Effector memory CD4-positive, alpha-beta T cell (primary cell): ENCODE data around the gene LTV1.

Experiments
- DNase-seq, 3 donors: peaks; one replicate each; pipeline ENCODE4 v3.0.0-alpha.2; 2020
- H3K27ac ChIP-seq: 2 replicates; pipeline ENCODE4 v1.7.0; 2013; ENCODE audit warnings: mild to moderate bottlenecking, low read length, moderate library complexity; ENCODE audit not compliant: insufficient read depth, poor library complexity, severe bottlenecking
- H3K27me3 ChIP-seq: replicated peaks from 2 replicates; pipeline ENCODE4 v1.7.0; 2013; ENCODE audit warnings: mild to moderate bottlenecking, low read length; ENCODE audit not compliant: insufficient read depth, control insufficient read depth, poor library complexity, severe bottlenecking
- H3K36me3 ChIP-seq: 2 replicates; pipeline ENCODE4 v1.7.0; 2013; ENCODE audit warnings: mild to moderate bottlenecking, low read length, moderate library complexity; ENCODE audit not compliant: control insufficient read depth, insufficient read depth
- H3K4me1 ChIP-seq: 2 replicates; pipeline ENCODE4 v1.7.0; 2013; ENCODE audit warnings: low read length, mild to moderate bottlenecking; ENCODE audit not compliant: control insufficient read depth, insufficient read depth, poor library complexity, severe bottlenecking
- H3K4me3 ChIP-seq: 2 replicates; pipeline ENCODE4 v1.7.0; 2013; ENCODE audit warnings: low read length, low read depth, mild to moderate bottlenecking; ENCODE audit not compliant: insufficient read depth, poor library complexity, severe bottlenecking
- H3K9me3 ChIP-seq: 2 replicates; pipeline ENCODE4 v1.7.0; 2013; ENCODE audit warnings: mild to moderate bottlenecking, low read length, moderate library complexity; ENCODE audit not compliant: control insufficient read depth

Gene LTV1

DNA sequence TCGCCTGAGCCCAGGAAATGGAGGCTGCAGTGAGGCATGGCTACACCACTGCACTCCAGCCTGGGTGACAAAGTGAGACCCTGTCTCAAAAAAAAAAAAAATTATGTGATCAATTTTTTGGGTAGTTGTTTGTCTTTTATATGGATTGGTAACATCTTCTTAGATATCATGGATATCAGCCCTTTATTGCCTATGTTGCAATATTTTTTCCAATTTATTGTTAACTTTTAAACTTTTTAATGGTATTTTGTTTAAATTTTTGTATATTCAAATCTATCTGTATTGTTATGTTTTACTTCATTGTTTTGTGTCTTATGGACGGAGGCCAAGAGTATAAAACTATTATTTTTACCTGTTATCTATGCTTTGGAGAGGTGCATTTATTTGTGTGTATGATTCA, 32.4 kb upstream of the LTV1 start:
- H3K36me3 ChIP-seq: no peaks in the 10 kb centered on the region
- H3K4me3 ChIP-seq: no peak overlapping the region
- H3K9me3 ChIP-seq: no peaks in the 10 kb centered on the region
- no peak for DNase-seq
- H3K27me3 ChIP-seq: no peaks in the 10 kb centered on the region
- no peaks in the 10 kb centered on the region for H3K4me1 ChIP-seq
- H3K27ac ChIP-seq: no peak overlapping the region

DNA sequence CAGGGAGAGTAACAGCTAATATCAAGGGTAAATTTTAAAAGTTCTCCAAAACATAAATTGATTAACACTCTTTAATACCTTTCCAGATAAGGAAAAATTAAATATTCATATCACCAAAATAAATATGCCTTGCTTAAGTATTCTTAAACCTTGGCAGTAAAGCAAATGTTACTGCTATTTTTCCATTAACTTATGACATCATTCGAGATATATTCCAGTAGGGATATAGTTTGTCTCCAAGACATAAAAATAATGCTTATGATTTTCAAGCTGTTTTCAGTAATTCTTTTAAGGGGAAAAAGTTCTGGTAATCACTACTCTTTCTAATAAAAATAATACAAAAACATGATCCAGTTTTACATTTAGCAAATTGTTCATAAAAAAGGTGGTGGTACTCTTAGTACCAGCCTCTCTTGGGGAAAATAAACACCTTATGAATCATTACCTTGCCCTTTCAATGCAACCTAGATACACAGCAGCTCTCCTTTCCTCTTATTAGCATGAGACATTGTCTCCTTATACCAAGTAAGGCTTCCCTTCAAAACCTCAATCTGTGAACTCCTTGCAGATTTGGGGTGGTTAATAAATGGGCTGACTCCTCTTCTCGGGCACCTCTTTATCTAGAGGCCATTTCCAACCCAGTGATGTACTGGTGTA, 31.5 kb upstream of the LTV1 start:
- Histone ChIP-seq H3K27ac (no peak overlapping the region), H3K9me3 (no peaks in the 10 kb centered on the region), H3K4me3 (no peak overlapping the region), H3K4me1 (no peaks in the 10 kb centered on the region), H3K27me3 (no peaks in the 10 kb centered on the region), H3K36me3 (no peaks in the 10 kb centered on the region)
- DNase-seq: no peak

DNA sequence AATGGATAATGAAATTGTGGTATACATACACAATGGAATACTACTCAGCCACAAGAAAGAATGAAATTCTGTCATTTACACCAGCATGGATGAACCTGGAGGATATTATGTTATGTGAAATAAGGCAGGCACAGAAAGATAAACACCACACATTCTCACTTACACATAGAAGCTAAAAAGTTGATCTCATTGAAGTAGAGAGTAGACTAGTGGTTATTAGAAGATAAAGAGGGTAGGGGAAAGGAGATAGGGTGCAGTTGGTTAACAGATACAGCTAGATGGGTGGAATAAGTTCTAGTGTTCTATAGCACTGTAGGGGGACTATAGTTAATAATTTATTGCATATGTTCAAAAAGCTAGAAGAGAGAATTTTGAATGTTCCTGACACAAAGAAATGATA, 25.5 kb upstream of the LTV1 start:
- no peaks in the 10 kb centered on the region for H3K9me3 ChIP-seq
- H3K27me3 ChIP-seq: no peaks in the 10 kb centered on the region
- DNase-seq: no peak
- no peaks in the 10 kb centered on the region for H3K36me3 ChIP-seq
- no peaks in the 10 kb centered on the region for H3K4me1 ChIP-seq
- no peak overlapping the region for H3K4me3 ChIP-seq
- H3K27ac ChIP-seq: no peak overlapping the region

DNA sequence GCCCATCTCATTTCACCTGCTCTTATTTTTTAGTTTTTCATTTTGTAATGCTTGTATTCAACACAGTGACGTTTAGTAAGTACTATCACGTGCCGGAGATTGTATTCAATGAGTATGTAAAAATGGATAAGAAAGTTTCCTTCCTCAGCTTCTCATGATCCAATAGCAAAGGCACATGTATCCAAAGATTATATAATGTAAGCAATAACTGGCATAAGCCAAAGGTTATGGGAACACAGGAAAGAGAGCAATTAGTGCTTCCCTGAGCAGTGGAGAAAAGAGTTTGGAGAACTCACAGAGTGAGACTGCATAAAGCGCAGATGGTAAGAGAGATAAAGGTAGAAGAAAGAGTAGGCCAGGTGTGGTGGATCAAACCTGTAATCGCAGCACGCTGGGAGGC, 21.8 kb upstream of the LTV1 start:
- Histone ChIP-seq H3K4me3 (no peak overlapping the region), H3K4me1 (no peaks in the 10 kb centered on the region), H3K9me3 (no peaks in the 10 kb centered on the region), H3K27me3 (no peaks in the 10 kb centered on the region), H3K27ac (no peak overlapping the region), H3K36me3 (peaks cover 3% of the 10 kb centered on the region)
- no peak for DNase-seq

DNA sequence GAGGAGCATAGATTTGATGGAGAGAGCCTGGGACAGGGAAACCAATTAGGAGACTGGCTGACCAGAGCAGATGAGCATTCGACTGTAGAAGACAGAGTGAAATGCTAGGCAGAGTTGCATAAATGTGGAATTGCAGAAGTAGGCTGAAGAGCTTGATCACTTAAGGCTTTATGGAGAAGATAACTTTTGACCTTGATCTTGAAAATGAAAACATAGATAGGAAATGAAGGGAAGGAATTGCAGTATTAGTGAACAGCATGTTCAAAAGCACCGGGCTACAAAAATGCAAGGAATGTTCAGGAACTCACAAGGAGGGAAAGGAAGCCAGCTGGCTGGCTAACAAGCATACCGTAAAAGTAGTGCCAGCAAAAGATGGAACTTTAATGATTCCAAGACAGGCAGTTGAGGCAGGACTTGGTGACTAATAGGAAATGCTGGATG, 20.5 kb upstream of the LTV1 start:
- no peak for DNase-seq
- no peaks in the 10 kb centered on the region for H3K4me1 ChIP-seq
- no peak overlapping the region for H3K27ac ChIP-seq
- H3K4me3 ChIP-seq: no peak overlapping the region
- no peaks in the 10 kb centered on the region for H3K27me3 ChIP-seq
- H3K9me3 ChIP-seq: no peaks in the 10 kb centered on the region
- H3K36me3 ChIP-seq: peaks cover 4% of the 10 kb centered on the region

DNA sequence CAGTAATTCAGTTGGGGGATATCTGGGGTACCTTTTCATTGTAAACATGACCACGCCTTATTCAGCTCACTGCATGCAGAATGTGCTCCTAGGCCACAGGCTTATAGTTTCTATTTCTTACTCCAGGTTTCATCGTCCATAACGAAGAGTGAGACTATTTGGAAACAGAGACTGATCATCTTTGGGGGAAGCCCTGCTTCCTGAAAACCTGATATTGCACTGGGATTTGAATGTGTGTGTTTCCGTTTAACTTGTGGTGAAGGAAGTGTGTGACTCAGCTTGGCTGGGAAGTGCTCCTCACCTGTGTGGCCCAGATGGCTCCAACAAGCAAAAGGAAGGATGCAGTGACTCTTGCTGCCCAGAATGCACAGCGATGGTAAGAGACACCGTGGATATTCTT, 19.6 kb upstream of the LTV1 start:
- H3K27me3 ChIP-seq: no peaks in the 10 kb centered on the region
- H3K9me3 ChIP-seq: no peaks in the 10 kb centered on the region
- no peak for DNase-seq
- H3K36me3 ChIP-seq: peaks cover 4% of the 10 kb centered on the region
- no peak overlapping the region for H3K27ac ChIP-seq
- no peaks in the 10 kb centered on the region for H3K4me1 ChIP-seq
- H3K4me3 ChIP-seq: no peak overlapping the region

DNA sequence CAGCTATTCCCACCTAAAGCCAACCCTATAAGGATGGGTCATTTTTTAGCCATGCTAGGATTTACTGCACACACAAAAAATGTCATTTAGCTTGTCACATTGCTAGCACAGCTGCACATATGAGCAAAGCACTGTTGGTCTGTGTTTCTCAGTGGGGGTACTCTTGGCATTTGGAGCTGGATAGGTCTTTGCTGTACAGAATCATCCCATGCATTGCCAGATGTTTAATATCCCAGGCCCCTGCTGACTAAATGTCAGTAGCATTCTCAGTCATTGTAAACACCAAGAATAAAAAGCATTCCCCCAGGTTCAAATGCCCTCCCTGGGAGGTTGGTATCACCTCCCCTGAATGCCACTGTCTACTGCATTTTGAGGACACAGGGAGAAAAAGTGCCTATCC, 14.6 kb upstream of the LTV1 start:
- Histone ChIP-seq H3K4me1 (no peaks in the 10 kb centered on the region), H3K27ac (no peak overlapping the region), H3K9me3 (no peaks in the 10 kb centered on the region), H3K4me3 (no peak overlapping the region), H3K36me3 (peaks cover 4% of the 10 kb centered on the region), H3K27me3 (no peaks in the 10 kb centered on the region)
- DNase-seq: no peak

DNA sequence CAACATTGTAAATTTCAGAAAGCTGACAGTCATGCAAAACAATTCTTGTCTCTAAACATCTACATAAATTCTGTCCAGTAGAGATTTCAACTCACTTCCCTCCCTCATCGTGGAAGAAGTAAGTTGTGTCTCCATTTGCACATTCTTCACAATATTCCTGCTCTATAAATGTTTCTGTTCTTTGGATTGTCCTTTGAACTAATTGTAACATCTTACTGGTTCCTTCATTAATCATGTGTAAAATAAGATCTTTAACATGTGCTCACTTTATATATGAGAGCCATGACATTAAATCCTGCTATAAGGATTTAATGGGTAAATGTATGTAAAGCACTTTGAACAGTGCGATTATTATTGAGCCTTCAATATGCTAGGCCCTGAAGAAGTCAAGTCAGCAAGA, 7.0 kb upstream of the LTV1 start:
- Histone ChIP-seq H3K4me3 (no peak overlapping the region), H3K36me3 (no peaks in the 10 kb centered on the region), H3K4me1 (no peaks in the 10 kb centered on the region), H3K27me3 (no peaks in the 10 kb centered on the region), H3K9me3 (no peaks in the 10 kb centered on the region), H3K27ac (no peak overlapping the region)
- no peak for DNase-seq

DNA sequence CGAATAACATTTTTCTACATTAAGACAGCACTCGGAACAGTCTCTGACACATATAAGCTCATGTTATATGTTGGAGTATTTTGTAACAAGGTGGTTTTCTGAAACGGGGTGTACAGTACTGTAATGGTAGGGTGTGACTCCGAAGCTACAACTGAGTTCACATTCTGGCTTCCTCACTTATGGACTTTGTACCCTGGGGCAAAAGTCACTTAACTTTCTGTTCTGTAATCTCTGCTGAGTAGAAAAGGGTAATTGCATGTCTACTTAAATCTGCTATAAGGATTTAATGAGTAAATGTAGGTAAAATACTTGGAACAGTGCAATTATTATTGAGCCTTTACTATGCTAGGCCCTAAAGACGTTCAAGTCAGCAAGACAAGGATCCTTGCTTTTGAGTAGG, 4.7 kb upstream of the LTV1 start:
- Histone ChIP-seq H3K9me3 (no peaks in the 10 kb centered on the region), H3K4me3 (no peak overlapping the region), H3K36me3 (no peaks in the 10 kb centered on the region), H3K27ac (no peak overlapping the region), H3K4me1 (no peaks in the 10 kb centered on the region), H3K27me3 (no peaks in the 10 kb centered on the region)
- DNase-seq: no peak

DNA sequence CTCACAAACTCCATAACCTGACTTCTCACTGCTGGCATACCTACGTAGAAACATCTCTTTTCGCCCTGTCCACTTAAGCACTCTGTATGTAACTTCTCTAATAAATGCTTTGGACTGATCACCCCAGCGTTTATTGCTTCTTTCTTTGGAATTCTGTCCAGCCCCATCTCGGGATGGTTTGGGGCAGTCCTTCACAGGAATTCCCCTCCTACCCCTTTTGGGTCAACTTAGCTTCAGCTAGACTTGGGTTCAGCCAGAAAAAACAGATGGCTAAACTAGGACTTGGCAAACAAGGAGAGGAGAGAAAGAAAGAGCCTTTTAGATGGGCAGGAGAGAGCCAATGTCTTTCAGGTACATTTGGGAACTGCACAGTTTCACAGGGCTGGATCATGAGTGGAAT, 3.9 kb upstream of the LTV1 start:
- H3K4me3 ChIP-seq: no peak overlapping the region
- no peak overlapping the region for H3K27ac ChIP-seq

More for the DNA sequence above, 3.9 kb upstream of the LTV1 start:
- DNase-seq: no peak
- Histone ChIP-seq H3K9me3 (no peaks in the 10 kb centered on the region), H3K4me1 (peaks cover 7% of the 10 kb centered on the region), H3K27me3 (no peaks in the 10 kb centered on the region), H3K36me3 (no peaks in the 10 kb centered on the region)
